ENCODE measurements around the gene PNPLA3.

Gene PNPLA3

DNA sequence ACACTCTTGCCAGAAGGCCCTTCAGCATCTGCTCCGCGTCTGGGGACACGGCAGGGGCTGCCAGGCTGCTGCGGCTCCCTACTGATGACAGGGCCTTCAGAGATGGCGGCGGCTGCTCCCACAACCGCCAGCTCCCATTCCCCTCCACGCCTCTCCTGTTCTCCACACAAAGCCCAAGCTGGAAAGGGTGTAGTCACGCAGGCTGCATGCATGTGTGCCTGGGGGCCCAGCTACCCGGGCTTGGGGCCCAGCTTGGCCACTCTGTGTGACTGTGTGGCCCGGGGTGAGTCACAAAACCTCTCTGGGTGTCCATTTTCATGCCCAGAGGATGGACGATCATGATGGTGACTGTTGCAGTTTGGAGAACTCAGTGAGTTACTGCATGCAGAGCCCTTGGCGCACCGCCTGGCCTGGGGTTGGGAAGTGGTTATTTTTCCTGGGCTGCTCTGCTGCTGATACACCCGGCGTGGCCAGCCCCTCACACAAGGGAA is 68.8 kb downstream of the PNPLA3 start:
- no peak for DNase-seq (ENCODE audit: low read depth in 2 of 2)

DNA sequence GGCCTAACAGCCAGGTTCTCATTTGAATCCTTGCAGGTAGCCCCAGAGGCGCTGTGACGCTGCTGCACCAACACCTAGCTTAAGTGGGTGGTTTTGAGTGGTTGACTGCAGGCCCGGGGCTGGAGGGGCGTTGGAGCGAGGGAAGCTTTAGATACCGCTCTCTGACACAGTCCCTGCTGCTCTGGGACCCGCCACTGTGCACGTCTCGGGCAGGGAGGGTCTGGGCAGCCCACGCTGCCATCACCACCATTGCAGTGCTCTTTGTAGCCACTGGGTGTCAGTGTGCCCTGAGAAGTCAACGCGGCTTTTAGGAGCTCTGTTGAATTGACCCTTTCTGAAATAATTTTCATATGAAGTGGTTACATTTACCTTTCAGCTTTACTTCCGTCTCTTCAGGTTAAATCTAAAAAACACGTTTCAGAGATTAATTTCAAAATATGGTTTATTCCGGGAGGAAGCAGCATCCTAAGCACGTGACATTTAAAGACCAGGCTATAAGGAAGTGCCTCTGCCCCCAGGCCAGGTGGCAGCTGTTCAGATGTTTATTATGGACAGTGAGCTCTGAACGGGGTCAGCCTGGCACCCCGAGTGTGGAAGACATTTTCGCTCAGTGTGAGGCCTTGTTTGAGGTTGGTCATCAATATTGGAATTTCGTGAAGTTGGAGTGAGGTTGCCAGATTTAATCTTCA is 69.6 kb downstream of the PNPLA3 start:
- peak; percentile 28 to 29 for DNase-seq (ENCODE audit: low read depth in 2 of 2)

DNA sequence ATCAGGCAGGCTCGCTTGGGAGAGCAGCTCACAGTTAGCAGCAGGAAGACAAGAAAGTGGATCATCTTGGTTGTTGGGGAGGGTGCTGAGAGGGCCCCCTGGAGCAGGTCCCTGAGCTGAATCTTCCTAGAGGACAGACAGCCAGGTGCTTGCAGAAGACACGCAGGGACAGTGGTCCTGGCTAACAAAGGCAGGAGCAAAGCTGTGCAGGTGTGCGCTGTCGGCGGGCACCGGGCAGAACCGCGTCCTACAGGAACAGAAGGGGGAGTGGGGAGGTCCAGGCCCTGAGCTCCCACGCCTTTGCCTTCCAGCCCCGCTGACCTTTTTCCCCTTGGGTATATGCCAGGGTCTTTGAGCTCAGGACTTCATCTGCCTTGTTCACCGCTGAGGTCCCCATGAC is 70.4 kb downstream of the PNPLA3 start:
- DNase-seq (ENCODE audit: low read depth in 2 of 2): no peak

DNA sequence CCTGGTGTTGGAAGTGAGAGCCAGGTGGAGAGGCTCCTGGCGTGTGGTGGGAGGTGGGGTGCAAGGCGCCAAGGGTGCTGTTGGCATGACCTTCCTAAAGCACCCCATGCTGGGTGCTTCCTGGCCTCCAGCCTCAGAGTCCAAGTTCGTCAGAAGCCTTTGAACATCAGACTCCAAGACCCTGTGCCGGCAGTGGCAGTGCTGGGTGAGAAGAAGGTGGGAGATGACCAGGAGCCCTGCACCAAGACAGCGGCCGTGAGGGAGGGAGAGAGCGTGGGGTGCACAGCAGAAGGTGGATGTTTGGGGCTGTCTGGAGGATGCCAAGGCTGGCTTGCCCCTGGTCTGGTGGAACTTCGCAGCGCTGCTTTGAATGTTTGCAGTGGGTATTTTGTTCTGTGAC is 70.8 kb downstream of the PNPLA3 start:
- no peak for DNase-seq (ENCODE audit: low read depth in 2 of 2)

DNA sequence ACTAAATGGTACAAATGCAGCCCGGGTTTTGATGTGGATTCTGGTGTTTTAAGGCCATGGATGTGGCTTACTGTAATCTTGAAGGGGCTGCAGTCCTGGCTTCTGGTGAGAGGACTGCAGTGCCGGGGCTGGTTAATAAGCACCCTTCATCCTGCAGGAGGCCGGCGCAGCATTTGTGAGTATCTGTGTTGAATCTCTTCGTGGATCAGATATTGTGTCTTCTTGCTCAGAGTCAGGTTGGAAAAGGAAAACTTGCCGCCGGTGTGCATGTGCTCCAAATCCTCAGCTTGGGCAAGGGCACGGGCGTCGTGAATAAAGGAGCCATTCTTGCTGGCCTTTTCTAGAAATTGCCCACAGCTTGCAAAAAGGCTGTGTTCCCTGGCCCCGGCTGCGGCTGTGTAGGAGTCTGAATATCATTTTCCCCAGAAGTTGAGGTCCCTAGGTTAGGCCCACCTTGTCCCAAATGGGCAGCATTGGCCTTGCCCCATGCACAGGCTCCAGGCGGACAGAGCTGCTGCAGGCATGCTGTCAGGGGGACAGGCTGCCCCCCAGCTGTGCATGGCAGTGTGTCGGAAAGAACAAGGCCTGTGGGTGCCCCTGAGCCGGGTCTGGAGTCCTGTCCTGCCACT is 71.6 kb downstream of the PNPLA3 start:
- DNase-seq (ENCODE audit: low read depth in 2 of 2): no peak

DNA sequence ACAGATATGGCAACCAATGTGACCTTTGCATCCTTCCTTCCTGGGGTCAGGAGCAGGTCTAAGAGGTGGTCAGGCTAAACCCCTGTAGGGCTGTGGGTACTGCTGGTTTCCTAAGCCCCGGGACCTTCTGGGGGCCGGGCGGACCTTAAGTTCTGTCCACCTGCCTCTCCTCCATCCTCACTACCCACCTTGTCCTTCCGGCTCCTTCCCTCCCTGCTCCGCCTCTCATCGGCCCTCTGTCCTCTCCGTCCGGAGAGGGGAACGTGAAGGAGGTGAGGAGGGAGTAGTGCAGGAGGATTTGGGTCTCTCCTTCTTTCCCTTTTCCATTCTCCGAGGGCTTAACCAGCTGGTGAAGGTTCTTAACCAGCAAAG is 72.2 kb downstream of the PNPLA3 start:
- DNase-seq (ENCODE audit: low read depth in 2 of 2): no peak

DNA sequence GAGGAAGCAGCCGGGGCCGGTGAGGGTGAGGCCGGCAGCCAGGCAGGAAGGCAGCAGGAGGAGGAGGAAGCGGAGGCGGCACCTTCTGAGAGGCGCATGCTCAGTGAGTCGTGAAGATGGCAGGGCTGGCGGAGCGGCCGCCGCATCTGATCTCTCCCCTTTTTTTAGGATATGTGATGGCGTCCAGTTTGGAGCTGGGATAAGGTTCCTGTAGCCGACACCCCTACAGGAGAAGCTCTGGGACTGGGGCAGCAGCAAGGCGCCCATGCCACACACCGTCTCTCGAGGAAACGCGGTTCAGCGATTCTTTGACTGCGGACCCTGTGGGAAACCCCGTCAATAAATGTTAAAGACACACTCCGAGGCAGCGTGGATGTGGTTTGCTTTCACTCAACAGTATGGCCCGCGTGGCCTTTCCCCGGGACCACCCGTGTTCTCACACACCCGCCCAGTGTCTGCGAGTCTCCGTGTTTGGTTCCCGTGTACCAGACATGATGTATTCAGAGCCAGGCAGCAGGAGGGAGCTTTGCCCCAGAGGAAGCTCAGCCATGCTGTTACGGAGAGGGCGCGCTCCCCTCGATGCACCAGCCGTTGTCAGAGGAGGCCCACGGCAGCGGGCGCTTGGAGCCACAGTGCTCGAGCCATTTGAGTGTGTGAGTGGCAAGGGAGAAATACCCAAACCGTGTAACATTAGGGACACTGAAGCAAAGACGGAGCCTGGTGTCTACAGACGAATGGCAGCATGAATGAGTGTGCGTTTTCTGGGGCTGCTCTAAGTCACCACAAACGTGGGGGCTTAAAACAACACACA is 72.8 kb downstream of the PNPLA3 start:
- peak; percentile 52 to 70 for DNase-seq (ENCODE audit: low read depth in 2 of 2)

DNA sequence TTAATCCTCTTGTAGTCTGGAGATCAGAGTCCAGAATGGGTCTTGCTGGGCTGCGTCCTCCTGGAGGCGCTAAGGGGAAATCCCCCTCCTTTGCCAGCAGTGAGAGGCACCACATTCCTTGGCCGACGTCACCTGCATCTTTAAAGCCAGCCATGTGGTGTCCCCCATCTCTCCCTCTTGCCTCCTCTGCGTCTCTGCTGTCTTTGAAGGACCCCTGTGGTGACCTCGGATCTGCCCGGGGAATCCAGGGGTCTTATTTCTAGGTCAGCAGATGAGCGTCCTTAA is 73.3 kb downstream of the PNPLA3 start:
- no peak for DNase-seq (ENCODE audit: low read depth in 2 of 2)

Data from stimulated activated CD8-positive, alpha-beta memory T cell treated with anti-CD3 and anti-CD28 coated beads, Interleukin-7, amount 100 ng/mL, for 4 hours (primary cell).